Activated CD8-positive, alpha-beta memory T cell treated with anti-CD3 and anti-CD28 coated beads, Interleukin-2, amount 50 U/mL, for 1 hour (primary cell): Measurements from ENCODE around the gene IFT25.

ENCODE experiments used
- DNase-seq: peaks from one replicate; pipeline ENCODE4 v3.0.0-alpha.2; 2020; ENCODE audit errors: extremely low read depth

Gene IFT25

GRCh38 chr1:53957194-53957818 is 11.8 kb upstream of the IFT25 start:
- no peak for DNase-seq

GRCh38 chr1:53956308-53957168 is 11.0 kb upstream of the IFT25 start:
- no peak for DNase-seq

GRCh38 chr1:53954128-53954527 is 8.6 kb upstream of the IFT25 start:
- DNase-seq = no peak

- DNase-seq = no peak
These were observed 6.2 kb upstream of the IFT25 start for GRCh38 chr1:53951697-53952096.

- DNase-seq = no peak
These were observed 3.8 kb upstream of the IFT25 start for GRCh38 chr1:53949023-53949990.

- no peak for DNase-seq
These were observed 2.8 kb upstream of the IFT25 start for GRCh38 chr1:53948291-53948690.

- DNase-seq = no peak
These were observed 1.8 kb upstream of the IFT25 start for GRCh38 chr1:53947172-53947907.

GRCh38 chr1:53946252-53947171 is 1.0 kb upstream of the IFT25 start, which contains the start of gene LRRC42:
TSS of gene LRRC42 (plus strand) at chr1:53946350. CDS start at chr1:53952000, 5,650 bp downstream.
- DNase-seq = no peak

GRCh38 chr1:53945183-53945432 is 391 bp downstream of the IFT25 start:
- DNase-seq = no peak

GRCh38 chr1:53944469-53945182 is 873 bp downstream of the IFT25 start:
- DNase-seq = no peak

GRCh38 chr1:53943490-53944043 is 1.9 kb downstream of the IFT25 start:
- DNase-seq = no peak

GRCh38 chr1:53943090-53943489 is 2.4 kb downstream of the IFT25 start:
- no peak for DNase-seq

GRCh38 chr1:53942127-53942957 is 3.2 kb downstream of the IFT25 start:
- no peak for DNase-seq

- no peak for DNase-seq
These were observed 7.2 kb downstream of the IFT25 start for GRCh38 chr1:53938136-53938830.

GRCh38 chr1:53936430-53936829 is 9.1 kb downstream of the IFT25 start:
- DNase-seq = no peak

GRCh38 chr1:53934170-53934765 is 11.2 kb downstream of the IFT25 start:
- no peak for DNase-seq

GRCh38 chr1:53931523-53931922 is 14.0 kb downstream of the IFT25 start:
- no peak for DNase-seq

GRCh38 chr1:53930932-53931331 is 14.6 kb downstream of the IFT25 start:
- DNase-seq = no peak
